Uterus (tissue), 2 donors: ENCODE data around the gene FBXL5.

Experiments used
- POLR2A ChIP-seq, 2 donors: fragments of 450-650 bp; IDR thresholded peaks; one replicate each; pipeline ENCODE4 v1.6.1; 2016; ENCODE audit warnings: antibody characterized with exemption in 2 of 2, mild to moderate bottlenecking in 1 of 2, moderate library complexity in 1 of 2
- TF ChIP-seq, protein P1 (sequence below), 4 experiments: fragments of 200-600 bp in 2 of 4; fragments of 450-650 bp in 2 of 4; sonication (generic) in 2 of 4; IDR thresholded peaks; one replicate each; pipeline ENCODE4 v1.5.1; 2016 to 2019; ENCODE audit warnings: antibody characterized with exemption in 4 of 4, mild to moderate bottlenecking in 2 of 4, moderate library complexity in 1 of 4

DNA sequence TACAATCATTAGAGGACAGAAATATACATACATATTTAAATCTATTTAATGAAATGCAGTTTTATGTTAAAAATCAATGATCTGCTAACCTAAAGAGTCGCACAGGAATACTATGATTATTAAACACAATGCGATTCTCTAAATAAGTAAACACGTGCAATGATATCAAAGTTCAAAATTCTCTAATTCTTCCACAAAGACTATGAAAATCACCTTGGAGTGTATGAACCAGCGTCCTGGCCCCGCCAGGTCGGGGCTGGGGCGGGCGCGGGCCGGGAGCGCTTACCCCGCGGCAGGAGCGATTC is 25.9 kb upstream of the FBXL5 start:
- no peak for TF ChIP-seq POLR2A (IDR thresholded peaks at IDR 0.05)
- TF ChIP-seq, protein P1, sequence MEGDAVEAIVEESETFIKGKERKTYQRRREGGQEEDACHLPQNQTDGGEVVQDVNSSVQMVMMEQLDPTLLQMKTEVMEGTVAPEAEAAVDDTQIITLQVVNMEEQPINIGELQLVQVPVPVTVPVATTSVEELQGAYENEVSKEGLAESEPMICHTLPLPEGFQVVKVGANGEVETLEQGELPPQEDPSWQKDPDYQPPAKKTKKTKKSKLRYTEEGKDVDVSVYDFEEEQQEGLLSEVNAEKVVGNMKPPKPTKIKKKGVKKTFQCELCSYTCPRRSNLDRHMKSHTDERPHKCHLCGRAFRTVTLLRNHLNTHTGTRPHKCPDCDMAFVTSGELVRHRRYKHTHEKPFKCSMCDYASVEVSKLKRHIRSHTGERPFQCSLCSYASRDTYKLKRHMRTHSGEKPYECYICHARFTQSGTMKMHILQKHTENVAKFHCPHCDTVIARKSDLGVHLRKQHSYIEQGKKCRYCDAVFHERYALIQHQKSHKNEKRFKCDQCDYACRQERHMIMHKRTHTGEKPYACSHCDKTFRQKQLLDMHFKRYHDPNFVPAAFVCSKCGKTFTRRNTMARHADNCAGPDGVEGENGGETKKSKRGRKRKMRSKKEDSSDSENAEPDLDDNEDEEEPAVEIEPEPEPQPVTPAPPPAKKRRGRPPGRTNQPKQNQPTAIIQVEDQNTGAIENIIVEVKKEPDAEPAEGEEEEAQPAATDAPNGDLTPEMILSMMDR (IDR thresholded peaks at IDR 0.05): no peak
